Dermis microvascular lymphatic vessel endothelial cell (primary cell): Measurements from ENCODE around the gene TRPV4. TPM values are rescaled to one million over a fixed set of nuclear protein-coding genes. Genes with fewer than 3 reads are reported as not detected.

Experiments
- DNase-seq, 2 donors: peaks; one replicate each; pipeline versions ENCODE4 v3.0.0 to v3.0.0-alpha.2; 2010; ENCODE audit warnings: low read depth in 2 of 2
- total RNA-seq: library from RNA; depleted of rRNA; stranded (reverse); fragments of >200 nt; gene quantifications from 2 replicates; pipeline ENCODE4 v1.2.1, GENCODE V29; 2014

The TRPV4 gene
- total RNA-seq, 1 donor from 2014 or later, result 1.4 TPM

GRCh38 chr12:109808876-109809646, 24.1 kb downstream of the TRPV4 start:
- DNase-seq, result no peak

GRCh38 chr12:109807954-109808643, 25.1 kb downstream of the TRPV4 start:
- DNase-seq, result no peak

GRCh38 chr12:109804820-109805761, 28.1 kb downstream of the TRPV4 start:
- DNase-seq, result peak; percentile 6 to 52

DNA sequence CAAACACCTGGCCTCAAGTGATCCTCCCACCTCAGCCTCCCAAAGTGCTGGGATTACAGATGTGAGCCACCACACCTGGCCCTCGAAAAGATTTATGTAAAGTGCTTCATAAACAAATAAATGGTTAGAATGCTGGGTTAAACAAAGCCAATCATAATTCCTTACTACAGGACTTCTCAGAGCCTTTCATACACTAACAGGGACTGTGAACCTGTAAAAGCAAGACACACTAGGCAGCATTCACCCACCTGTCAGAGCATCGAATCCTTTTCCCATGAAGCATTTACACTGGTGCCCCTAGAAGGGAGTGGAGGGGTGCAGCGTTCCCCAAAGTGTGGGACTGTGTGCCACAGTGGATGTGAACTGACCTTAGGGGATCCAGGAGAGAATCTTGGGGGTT, 29.5 kb downstream of the TRPV4 start:
- DNase-seq, result no peak

DNA sequence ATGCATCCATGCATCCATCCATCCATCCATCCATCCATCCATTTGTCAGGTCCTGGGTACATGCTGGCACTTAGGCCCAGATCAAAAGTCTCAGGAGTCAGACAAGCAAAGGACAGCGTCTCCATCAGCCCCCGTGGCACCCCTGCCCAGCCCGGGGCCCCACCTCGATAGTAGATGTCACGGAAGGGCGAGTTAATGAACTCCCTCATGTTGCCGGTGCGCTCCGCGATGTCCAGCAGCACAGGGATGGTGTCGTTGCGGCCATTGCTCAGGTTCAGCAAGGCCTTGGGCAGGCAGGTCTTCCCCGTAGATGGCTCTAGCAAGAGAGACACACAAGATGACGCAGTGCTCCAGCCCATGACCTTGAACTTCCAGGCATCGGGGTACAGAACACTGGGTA, 30.4 kb downstream of the TRPV4 start:
- DNase-seq, result no peak

DNA sequence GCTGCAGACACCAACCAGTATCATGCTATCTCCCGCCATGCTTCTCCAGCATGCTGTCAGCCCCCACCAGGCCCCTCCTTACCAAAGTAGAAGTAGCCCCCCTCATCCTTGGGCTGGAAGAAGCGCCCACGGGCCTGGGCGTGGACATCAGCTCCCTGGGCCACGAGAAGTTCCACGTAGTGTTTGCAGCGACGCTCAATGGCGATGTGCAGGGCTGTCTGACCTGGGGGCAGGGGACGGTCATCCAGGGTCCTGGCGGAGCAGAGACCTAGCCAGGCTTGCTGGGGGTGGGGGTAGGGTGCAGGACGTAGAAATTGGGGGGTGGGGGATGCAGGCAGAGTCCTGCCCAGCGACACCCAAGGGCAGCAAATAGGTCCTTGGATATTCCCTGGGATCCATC, 32.7 kb downstream of the TRPV4 start:
- no peak for DNase-seq

DNA sequence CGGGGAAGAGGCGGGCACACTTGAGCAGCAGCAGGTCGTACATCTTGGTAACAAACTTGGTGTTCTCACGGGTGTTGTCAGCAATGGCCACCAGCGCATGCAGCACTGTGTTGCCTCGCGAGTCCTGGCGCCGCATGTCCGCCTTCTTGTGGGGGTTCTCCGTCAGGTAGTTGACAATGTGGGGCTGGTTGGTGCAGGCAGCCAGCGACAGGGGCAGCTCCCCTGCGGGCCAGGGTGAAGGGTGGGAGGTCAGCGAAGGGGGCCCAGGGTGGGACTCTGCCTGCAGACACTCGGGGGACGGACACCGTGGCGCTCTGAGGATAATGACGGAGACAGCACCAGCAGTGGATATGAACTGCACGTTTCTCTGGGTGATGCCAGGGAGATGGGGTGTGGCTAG, 34.5 kb downstream of the TRPV4 start:
- DNase-seq, result no peak

DNA sequence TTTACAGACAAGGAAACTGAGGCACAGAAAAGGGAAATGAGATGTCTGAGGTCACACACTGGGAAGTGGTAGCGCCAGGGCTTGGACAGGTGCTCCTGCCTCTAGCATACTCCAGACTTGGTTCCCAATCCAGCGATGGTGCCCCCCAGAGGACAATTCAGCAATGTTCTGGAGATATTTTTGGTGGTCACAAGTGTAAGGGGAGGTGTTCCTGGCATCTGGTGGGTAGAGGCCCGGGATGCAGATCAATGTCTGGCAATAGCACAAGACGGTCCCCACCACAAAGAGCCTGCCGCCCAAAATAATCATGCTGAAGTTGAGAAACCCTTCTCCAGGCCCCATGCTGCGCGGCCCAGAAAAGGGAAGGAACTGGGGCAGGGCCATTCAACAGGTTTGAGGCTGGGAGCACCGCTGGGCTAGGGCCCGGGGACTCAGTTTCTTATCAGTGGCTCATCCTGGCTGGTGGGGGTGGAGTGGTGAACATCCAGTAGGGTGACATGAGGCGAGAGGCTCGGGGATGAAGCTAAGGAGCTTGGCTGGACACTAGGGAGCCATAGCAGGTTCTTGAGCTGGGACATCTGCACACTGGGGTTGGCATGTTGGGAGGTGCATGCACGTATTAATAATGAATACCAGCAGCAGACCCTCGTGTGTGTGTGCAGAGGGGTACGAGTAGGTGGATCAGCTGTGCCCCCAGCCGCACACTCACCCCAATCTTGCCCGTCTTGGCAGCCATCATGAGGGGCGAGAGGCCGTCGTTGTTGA, 35.1 kb downstream of the TRPV4 start:
- DNase-seq, result peak in 1 of 2 donors; percentile 17

- DNase-seq, result no peak
These were observed 37.1 kb downstream of the TRPV4 start for GRCh38 chr12:109796057-109796456.

GRCh38 chr12:109795023-109795422, 38.2 kb downstream of the TRPV4 start:
- no peak for DNase-seq

- DNase-seq, result no peak
These were observed 39.2 kb downstream of the TRPV4 start for GRCh38 chr12:109793826-109794501.

- no peak for DNase-seq
These were observed 39.8 kb downstream of the TRPV4 start for GRCh38 chr12:109793411-109793810.

GRCh38 chr12:109792992-109793391, 40.2 kb downstream of the TRPV4 start:
- DNase-seq, result no peak

DNA sequence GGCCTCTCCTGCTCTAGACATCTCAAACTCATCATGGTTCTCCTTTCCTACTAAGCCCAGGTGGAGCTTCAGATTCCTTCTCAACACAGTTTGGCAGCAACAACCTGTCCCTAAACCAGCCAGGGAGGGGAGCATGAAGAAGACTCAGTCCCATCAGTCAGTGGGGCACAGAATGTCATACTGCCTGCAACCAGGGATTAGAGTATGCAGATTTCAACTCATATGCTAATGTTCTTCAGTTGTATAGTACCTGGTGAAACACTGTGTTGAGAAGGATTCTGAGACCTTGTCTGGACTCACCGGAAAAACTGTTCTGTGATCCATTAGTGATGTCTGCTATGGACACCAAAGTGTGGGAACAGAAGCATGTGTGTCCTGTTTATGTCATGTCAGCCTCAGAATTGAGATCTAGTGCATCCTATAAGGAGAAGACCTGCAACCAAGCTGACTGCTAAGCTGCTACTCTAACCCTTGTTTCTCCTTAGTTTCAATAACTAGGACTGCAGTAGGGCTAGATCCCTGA, 43.6 kb downstream of the TRPV4 start:
- DNase-seq, result no peak

DNA sequence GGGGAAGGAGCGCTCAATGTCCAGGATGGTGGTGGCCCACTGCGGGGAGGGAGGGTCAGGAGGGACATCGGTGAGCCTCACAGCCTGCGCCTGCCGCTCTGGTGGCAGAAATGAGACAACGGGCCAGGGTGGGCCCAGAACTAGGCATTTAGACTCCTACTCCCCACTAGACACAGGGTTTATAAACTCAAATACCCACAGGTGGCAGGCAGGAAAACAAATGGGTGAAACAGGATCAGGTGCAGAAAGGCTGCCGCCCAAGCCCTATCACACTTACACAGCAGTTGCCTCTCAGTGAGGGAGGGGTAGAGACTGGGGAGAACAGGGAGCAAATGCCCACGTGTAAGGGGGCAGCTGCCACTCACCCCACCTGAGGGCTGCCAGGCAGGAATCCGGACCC, 46.4 kb downstream of the TRPV4 start:
- no peak for DNase-seq

DNA sequence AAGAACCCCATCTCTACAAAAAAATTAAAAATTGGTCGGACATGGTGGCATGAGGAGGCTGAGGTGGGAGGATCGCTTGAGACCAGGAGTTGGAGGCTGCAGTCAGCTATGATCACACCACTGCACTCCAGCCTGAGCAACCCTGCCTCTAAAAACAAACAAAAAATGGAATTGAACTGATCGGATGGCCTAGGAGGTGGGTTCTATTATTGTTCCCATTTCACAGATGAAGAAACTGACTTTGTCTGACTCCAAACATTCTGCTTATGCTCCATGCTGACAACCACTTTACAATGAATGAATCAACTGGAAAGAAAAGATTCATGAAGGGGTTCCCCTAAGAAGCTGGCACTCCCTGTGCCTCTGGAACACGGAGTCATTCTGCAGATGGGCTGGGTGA, 47.3 kb downstream of the TRPV4 start:
- no peak for DNase-seq

GRCh38 chr12:109783965-109784244, 49.3 kb downstream of the TRPV4 start:
- DNase-seq, result no peak

GRCh38 chr12:109783135-109783964, 49.8 kb downstream of the TRPV4 start:
- DNase-seq, result no peak

GRCh38 chr12:109782326-109782703, 50.9 kb downstream of the TRPV4 start:
- no peak for DNase-seq
